Stomach (tissue), 9 donors: ENCODE results near the gene ALPP. TPM values are rescaled to one million over a fixed set of nuclear protein-coding genes. Genes with fewer than 3 reads are reported as not detected.

Source experiments
- DNase-seq, 2 donors: peaks; one replicate each; pipeline versions ENCODE4 v3.0.0 to v3.0.0-alpha.2; 2013 to 2019
- H3K27ac ChIP-seq, 5 donors: fragments of 200-600 bp in 4 of 5; sonication (generic) in 4 of 5; one replicate each; pipeline ENCODE4 v1.5.1; 2013 to 2019; ENCODE audit warnings: mild to moderate bottlenecking in 1 of 5, moderate library complexity in 1 of 5
- H3K27me3 ChIP-seq, 3 donors: fragments of 200-600 bp; sonication (generic); one replicate each; pipeline ENCODE4 v1.5.1; 2017 to 2019; ENCODE audit warnings: mixed run types in 1 of 3
- H3K36me3 ChIP-seq, 4 donors: fragments of 200-600 bp; sonication (generic); 1 replicate in 3 of 4; 2 replicates in 1 of 4; pipeline ENCODE4 v1.5.1; 2016 to 2019
- H3K4me1 ChIP-seq, 4 donors: fragments of 200-600 bp; sonication (generic); one replicate each; pipeline ENCODE4 v1.5.1; 2016 to 2019
- H3K4me3 ChIP-seq, 4 donors: fragments of 200-600 bp; sonication (generic) in 3 of 4; one replicate each; pipeline ENCODE4 v1.5.1; 2016 to 2019; ENCODE audit warnings: mild to moderate bottlenecking in 1 of 4
- H3K9me3 ChIP-seq, 4 donors: fragments of 200-600 bp; sonication (generic); one replicate each; pipeline ENCODE4 v1.5.1; 2016 to 2019
- EP300 ChIP-seq: sonication (generic); formaldehyde crosslinking; IDR thresholded peaks from one replicate; pipeline ENCODE4 v1.6.1; 2017; ENCODE audit warnings: antibody characterized with exemption
- POLR2A ChIP-seq, 4 donors: fragments of 450-650 bp; IDR thresholded peaks; one replicate each; pipeline ENCODE4 v1.6.1; 2016; ENCODE audit warnings: antibody characterized with exemption in 4 of 4, control low read depth in 2 of 4, mild to moderate bottlenecking in 1 of 4, moderate library complexity in 1 of 4
- POLR2AphosphoS5 ChIP-seq, 3 donors: sonication (generic); formaldehyde crosslinking; IDR thresholded peaks; one replicate each; pipeline ENCODE4 v1.6.1; 2016; ENCODE audit warnings: antibody characterized with exemption in 3 of 3
- WGBS, 5 donors: extraction: QIAGEN DNeasy Blood & Tissue Kit in 3 of 5; methylation state at CpG; one replicate each; pipeline versions ENCODE4 v1.1.5 to v1.1.7; 2013 to 2018; 5-methylcytosine and 5-hydroxymethylcytosine counted together
- intact Hi-C: fragments of 100-400 bp; cut with DNase I; formaldehyde crosslinking; loops from one replicate; pipeline ENCODE4 v1.15.1; 2023; ENCODE audit warnings: low total_unique reads
- polyA plus RNA-seq, 3 donors: library from polyadenylated mRNA; stranded (reverse); fragments of 200-250 nt; gene quantifications; one replicate each; pipeline ENCODE4 v1.2.3, GENCODE V29; 2013
- total RNA-seq, 5 donors: library from RNA; depleted of rRNA; stranded (reverse); fragments of >200 nt; gene quantifications; one replicate each; pipeline versions ENCODE4 v1.1.0 to v1.2.3, GENCODE V29; 2014 to 2016
- TF ChIP-seq, protein P1 (sequence below), 7 experiments: fragments of 450-650 bp in 4 of 7; fragments of 200-600 bp in 3 of 7; sonication (generic) in 3 of 7; IDR thresholded peaks; one replicate each; pipeline ENCODE4 v1.5.1; 2016 to 2019; ENCODE audit warnings: antibody characterized with exemption in 7 of 7, control low read depth in 2 of 7, mild to moderate bottlenecking in 1 of 7
- donor health status: healthy with polysubstance abuse.
- donor health status: Bipolar disorder and iron deficiency.
- donor health status: healthy.

The ALPP gene
- total and polyA plus RNA-seq, 8 donors: not detected

DNA sequence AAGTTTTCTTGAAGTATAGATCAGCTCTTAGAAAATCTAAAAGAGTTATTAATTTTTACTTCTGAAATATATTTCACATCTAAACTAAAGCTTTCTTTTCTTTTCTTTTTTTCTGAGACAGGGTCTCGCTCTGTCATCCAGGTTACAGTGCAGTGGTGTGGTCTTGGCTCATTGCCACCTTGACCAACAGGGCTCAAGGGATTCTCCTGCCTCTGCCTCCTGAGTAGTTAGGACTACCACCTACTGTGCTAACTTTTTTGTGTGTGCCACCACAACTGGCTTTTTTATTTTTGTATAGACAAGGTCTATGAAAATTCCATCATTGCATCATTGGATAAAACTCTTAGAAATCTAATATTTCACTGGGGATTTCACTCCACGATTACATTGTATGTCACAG is 18.1 kb downstream of the ALPP start:
- WGBS, 5 donors: 64 to 82% (median 80%) methylated on average over 2 of the region's 2 CpGs

GRCh38 chr2:232398293-232399034 is 19.9 kb downstream of the ALPP start:
- Histone ChIP-seq H3K4me1 (no peaks in the 10 kb centered on the region), H3K9me3 (no peaks in the 10 kb centered on the region), H3K36me3 (no peaks in the 10 kb centered on the region), H3K27ac (no peak overlapping the region), H3K27me3 (peaks cover 0 to 48% (median 0%) of the 10 kb centered on the region in 3 donors), H3K4me3 (no peak overlapping the region)
- peak in 1 of 2 donors; percentile 51 for DNase-seq
- intact Hi-C loops: no loop called here
- WGBS, 5 donors: 64 to 77% (median 69%) methylated on average over 5 of the region's 5 CpGs
- TF ChIP-seq POLR2A (IDR thresholded peaks at IDR 0.05) (no peak), POLR2AphosphoS5 (IDR thresholded peaks at IDR 0.05) (no peak), EP300 (no peak)
- TF ChIP-seq, protein P1, sequence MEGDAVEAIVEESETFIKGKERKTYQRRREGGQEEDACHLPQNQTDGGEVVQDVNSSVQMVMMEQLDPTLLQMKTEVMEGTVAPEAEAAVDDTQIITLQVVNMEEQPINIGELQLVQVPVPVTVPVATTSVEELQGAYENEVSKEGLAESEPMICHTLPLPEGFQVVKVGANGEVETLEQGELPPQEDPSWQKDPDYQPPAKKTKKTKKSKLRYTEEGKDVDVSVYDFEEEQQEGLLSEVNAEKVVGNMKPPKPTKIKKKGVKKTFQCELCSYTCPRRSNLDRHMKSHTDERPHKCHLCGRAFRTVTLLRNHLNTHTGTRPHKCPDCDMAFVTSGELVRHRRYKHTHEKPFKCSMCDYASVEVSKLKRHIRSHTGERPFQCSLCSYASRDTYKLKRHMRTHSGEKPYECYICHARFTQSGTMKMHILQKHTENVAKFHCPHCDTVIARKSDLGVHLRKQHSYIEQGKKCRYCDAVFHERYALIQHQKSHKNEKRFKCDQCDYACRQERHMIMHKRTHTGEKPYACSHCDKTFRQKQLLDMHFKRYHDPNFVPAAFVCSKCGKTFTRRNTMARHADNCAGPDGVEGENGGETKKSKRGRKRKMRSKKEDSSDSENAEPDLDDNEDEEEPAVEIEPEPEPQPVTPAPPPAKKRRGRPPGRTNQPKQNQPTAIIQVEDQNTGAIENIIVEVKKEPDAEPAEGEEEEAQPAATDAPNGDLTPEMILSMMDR (IDR thresholded peaks at IDR 0.05): no peak

More for the DNA sequence above, 18.1 kb downstream of the ALPP start:
- Histone ChIP-seq H3K9me3 (no peaks in the 10 kb centered on the region), H3K4me1 (no peaks in the 10 kb centered on the region), H3K27me3 (peaks cover 0 to 63% (median 0%) of the 10 kb centered on the region in 3 donors), H3K36me3 (no peaks in the 10 kb centered on the region), H3K4me3 (no peak overlapping the region), H3K27ac (no peak overlapping the region)
- TF ChIP-seq, protein P1 (IDR thresholded peaks at IDR 0.05): no peak
- TF ChIP-seq POLR2AphosphoS5 (IDR thresholded peaks at IDR 0.05): no peak
- TF ChIP-seq EP300: no peak
- no peak for TF ChIP-seq POLR2A (IDR thresholded peaks at IDR 0.05)
- intact Hi-C loops: no loop called here
- no peak for DNase-seq

GRCh38 chr2:232400256-232401015 is 21.9 kb downstream of the ALPP start:
- DNase-seq: no peak
- Histone ChIP-seq H3K36me3 (no peaks in the 10 kb centered on the region), H3K4me3 (no peak overlapping the region), H3K9me3 (no peaks in the 10 kb centered on the region), H3K27ac (no peak overlapping the region), H3K4me1 (no peaks in the 10 kb centered on the region), H3K27me3 (peaks cover 0 to 40% (median 0%) of the 10 kb centered on the region in 3 donors)
- TF ChIP-seq EP300 (no peak), POLR2AphosphoS5 (IDR thresholded peaks at IDR 0.05) (no peak), POLR2A (IDR thresholded peaks at IDR 0.05) (no peak)
- TF ChIP-seq, protein P1 (IDR thresholded peaks at IDR 0.05): no peak
- WGBS, 5 donors: 42 to 52% (median 47%) methylated on average over 9 of the region's 9 CpGs
- intact Hi-C loops: no loop called here

DNA sequence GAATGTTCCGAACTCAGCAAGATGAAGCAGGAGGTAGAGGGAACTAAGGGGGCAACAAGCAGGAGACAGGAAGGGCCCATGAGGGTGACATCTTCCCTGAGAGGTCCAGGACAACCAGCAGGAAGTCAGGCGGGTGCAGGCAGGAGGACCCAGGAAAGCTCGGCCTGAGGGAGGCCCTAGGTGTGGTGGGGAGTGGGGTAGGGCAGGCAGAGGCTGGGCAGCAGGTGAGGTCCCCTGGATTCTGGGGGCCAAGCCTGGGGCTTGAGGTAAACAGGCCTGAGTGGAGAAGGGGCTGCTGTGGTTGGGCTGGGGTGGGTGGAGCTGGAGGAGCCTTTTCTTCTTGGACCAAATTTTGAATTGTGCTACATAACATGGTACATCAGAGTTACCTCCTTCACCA is 24.0 kb downstream of the ALPP start:
- WGBS, 5 donors: 72 to 89% (median 77%) methylated on average over 3 of the region's 3 CpGs
- intact Hi-C loops: no loop called here
- Histone ChIP-seq H3K4me3 (no peak overlapping the region), H3K27ac (no peak overlapping the region), H3K9me3 (no peaks in the 10 kb centered on the region), H3K4me1 (no peaks in the 10 kb centered on the region), H3K27me3 (peaks cover 0 to 31% (median 0%) of the 10 kb centered on the region in 3 donors), H3K36me3 (no peaks in the 10 kb centered on the region)
- TF ChIP-seq EP300 (no peak), POLR2AphosphoS5 (IDR thresholded peaks at IDR 0.05) (no peak), POLR2A (IDR thresholded peaks at IDR 0.05) (no peak)
- TF ChIP-seq, protein P1 (IDR thresholded peaks at IDR 0.05): no peak
- DNase-seq: no peak
